CD4-positive, alpha-beta T cell treated with Interleukin-6 at 100 ng/mL for 8 hours (primary cell): ENCODE results near the gene PIPOX.
"Not testable (repeated sequence)": the region's sequence is repeated elsewhere in the genome, so short reads cannot be mapped to it uniquely, and the experiment has no call there.

Source experiments
- DNase-seq: peaks from one replicate; pipeline ENCODE4 v3.0.0-alpha.2; 2020; ENCODE audit warnings: mixed read lengths, low spot score

The PIPOX gene

DNA sequence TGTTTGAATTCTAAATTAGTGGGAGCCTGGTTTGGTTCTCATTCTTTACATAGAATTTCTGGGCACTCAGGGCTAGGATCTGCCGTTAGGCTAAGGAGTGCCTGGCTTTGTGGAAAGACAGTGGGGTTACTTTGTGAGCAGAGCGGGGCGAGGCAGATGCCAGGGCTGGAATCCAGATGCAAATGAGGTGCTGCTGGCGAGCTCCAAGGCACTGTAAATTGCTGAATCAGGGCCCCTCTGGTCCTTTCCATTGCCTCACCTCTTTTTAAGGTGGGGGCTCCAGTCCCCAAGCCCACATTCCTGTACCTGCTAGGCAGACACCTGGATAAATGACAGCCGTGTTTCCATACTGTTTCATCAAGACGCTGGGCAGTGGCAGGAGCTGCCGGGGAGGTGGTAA lies 33.8 kb downstream of the PIPOX start:
- DNase-seq: no peak

DNA sequence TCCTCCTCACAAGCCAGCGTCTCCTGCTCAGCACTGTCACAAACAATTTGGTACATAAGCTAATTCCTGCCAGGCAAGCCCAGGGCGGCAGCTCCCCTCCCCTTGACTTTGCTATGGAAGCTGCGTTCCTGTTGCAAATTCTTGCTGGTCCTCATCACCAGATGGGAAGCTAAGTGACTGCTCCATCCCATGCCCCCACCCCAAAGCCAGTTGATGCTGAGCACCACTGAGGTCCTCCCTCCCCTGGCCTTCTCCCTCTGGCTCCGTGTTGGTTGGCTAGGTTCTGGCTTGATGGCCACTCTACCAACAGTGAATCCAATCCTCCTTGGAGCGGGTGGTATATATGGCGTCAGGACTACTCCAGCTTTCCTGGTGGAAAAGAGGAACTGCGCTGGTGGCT lies 34.4 kb downstream of the PIPOX start:
- DNase-seq: no peak

DNA sequence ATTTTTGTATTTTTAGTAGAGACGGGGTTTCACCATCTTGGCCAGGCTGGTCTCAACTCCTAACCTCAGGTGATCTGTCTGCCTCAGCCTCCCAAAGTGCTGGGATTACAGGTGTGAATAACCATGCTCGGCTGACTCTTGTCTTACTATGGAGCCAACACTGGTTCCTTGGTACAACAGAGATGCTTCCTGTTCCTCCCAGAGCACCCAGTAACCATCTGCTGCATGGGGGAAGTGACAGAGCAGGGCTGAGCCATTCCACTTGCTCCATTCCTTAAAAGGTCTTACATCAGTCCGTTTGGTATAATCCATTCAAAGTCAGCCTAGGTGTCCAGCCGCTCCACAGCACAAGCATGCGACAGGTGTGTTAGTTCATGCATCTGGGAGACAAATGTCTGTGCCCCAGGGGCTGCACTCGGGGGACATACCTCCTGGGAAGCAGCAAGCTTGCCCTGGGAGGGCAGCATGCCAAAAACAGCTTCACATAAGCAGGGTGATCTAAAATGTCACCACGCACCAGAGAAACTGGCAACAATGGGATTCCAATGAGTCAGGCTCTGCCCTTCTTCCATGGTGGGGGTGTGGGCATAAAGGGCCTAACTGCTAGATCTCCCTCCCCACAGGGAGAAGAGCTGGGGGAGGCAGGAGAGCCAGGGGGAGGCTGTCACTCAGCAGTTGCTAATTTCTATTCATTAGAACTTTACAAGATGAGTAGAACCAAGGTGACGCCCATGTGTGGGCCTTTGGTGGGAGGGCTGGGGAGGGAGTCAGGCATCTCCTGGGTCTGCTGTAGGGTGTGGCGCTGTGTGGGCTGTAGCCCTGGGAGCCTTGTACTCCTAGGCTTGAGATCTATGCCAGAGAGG lies 35.5 kb downstream of the PIPOX start:
- no peak for DNase-seq

DNA sequence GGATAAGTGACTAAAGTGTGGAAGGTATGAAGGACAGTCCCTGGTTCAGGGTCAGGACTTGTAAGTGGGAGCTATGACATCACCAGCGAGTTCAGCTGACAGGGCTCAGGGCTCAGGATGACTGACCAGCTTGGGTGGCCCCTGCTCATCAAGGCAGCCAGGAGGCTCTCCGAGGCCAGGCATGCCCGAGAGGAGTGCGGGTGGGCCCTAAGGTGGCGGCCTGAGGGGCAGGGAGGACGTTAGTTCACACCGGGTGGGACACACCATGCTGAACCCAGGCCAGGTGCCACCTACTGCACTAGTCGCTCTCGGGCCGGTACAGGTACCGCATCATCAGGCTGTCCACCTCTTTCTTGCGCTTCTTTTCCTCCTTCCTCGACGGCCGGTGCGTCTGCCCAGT lies 36.5 kb downstream of the PIPOX start:
- DNase-seq: no peak

DNA sequence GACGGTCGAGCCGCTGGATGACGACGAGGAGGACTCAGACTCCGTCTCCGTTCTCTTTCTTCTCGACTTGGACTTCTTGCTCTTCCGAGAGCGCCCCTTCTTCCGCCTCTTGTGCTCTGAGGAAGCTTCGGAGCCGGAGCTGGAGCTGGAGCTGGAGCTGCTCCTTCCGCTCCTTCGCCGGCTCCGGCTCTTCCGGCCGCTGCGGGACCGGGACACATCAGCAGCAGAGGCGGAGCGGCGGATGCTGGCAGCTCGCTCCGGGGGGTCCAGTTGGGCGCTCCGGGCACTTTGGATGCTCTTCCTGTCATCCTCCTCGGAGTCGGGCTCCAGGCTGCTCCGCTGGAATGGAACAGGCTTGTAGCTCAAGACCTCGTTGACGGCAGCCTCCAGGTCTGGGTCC lies 36.9 kb downstream of the PIPOX start:
- no peak for DNase-seq

DNA sequence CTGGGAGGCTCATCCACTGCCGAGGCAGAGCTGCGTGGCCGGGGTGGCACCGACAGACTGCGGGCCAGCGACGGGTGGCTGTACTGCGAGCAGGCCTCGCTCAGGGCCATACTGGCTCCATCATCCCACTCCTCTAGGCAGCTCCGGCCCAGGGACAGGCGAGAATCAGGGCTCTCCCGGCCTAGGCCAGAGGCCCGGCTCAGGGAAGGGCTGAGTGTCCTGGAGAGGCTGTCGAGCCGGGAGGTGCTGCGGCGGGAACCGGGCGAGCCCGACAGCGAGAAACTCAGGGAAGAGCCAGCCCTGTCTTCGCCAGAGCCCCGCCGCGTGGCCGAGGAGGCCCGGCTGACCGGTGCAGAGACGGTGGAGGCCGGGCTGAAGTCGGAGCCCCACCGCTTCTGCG lies 37.4 kb downstream of the PIPOX start:
- DNase-seq: no peak

DNA sequence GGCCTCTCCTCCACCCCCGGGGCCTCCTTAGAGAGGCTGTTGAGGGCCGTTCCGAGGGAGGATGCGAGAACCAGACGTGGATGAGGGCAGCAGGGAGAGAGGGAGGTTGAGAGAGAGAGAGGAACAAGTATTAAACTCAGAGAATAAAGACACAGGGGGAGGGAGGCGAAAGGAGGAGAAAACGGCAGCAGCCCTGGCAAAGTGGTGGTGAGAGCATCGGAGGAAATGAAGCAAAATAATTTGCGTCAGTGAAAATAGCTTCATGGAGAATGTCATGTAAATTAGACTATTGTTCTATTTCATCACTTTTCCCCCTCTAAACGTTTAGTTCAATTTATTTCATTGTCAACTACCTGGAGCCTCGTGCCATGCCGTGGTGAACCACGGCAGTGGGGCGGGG lies 38.0 kb downstream of the PIPOX start:
- DNase-seq: no peak

DNA sequence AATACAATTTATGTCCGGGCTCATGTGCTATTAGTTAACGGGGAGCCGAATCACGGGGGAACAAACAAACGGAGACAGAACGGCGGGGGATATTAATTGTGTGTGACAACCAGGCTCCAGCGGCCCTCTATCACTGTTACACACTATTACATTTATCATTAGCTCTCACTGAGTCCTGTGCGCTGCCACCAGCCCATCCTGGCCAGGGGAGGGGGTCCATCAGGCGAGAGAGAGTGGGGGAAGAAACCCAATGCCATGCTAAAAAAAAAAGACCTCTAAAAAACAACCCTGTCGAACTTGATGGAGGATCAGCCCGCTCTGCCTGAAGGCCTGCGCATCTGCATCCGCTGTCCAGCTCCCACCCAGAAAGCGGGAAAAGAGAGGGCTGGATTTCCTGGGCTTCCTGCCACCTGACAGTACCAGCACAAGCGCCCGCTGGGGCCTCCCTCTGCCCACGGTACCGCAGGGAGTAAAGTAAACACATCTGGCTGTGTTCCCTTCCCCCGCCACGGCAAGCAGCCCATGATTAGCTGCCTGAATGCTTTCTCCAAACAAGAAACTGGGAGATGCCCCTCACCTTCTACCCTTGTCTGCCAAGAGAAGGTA lies 41.7 kb downstream of the PIPOX start:
- DNase-seq: no peak

DNA sequence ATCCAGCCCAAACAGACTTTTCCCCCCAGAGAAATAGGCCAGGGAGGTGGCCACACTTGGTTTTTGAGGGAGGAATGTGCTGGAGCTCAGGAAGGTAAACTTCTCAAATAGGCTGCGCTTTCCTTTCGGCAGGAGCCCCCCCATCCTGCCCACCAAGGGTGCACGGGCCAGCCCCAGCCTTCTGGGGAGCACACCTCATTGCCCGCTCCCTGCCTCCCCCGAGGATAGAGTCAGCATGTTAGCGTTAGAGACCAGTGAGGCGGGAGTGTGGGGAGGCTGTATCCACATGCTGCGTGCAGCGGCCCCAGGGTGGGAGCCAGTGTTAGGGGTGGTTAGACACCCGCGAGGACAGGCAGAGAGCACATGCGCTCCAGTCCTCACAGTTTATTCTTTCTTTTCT lies 42.3 kb downstream of the PIPOX start:
- DNase-seq: no peak

DNA sequence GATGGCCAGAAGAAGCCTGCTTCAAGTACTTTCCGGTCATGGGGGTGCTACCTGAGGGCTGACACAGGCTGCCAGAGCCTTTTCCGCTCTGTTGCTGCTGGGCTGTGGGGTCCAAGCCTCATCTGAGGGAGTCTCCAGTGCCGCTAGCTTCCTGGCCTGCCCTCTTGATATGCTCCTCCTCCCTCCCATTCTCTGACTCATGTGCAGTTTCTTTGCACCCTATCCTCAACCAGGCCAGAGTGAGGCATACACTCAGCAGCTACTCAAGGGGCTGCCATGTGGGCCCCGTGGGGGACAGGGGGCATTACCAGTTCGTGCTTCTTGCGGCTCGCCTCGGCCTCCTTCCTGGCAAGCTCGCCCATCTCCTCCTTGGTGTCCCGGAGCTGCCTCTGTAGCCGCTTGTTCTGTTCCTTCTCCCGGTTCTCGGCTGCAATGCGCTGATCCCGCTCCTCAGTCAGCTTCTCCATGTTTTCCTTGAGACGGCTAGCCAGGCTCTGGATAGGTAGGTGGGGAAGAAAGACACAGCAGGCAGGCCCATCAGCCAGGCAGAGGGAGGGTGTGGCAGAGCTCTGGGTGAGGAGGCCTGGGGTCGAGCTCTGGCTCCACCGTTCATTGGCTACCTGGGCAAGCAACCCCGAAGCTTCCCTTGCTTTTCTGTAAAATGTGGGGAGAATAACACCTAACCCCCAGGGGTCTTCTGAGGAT lies 43.8 kb downstream of the PIPOX start:
- DNase-seq: no peak

DNA sequence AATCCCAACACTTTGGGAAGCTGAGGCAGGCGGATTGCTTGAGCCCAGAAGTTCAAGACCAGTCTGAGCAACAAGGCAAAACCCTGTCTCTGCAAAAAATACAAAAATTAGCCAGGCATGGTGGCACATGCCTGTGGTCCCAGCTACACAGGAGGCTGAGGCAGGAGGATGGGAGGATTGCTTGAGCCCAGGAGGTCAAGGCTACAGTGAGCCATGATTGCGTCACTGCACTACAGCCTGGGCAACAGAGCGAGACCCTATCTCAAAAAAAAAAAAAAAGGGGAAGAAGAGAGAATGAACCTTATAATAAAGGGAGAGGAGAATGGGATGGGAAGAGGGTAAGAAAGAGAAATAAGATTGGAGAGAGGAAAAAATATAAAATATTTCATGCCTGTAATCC lies 45.8 kb downstream of the PIPOX start:
- not testable (repeated sequence) for DNase-seq

DNA sequence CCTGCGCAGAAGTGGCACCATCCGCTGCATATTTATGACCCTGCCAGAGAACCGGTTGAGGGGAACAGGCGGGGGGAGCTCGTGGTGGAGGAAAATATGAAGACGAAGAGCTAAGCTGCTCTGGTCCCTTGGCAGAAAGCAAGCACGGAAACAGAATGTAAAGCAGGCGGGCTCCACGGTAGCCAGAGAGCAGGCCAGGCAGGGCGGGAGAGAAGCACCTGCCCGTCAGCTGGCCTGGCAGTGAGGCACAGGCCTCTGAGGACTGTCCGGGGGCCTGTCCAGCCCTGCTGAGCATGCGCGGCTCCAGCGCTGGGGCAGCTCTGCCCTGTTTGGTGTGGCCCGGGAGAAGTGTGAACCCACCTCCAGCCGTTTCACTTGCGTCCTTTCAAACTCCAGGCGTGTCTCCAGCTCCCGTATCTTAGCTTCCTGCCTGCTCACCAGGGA lies 46.7 kb downstream of the PIPOX start:
- DNase-seq: no peak

DNA sequence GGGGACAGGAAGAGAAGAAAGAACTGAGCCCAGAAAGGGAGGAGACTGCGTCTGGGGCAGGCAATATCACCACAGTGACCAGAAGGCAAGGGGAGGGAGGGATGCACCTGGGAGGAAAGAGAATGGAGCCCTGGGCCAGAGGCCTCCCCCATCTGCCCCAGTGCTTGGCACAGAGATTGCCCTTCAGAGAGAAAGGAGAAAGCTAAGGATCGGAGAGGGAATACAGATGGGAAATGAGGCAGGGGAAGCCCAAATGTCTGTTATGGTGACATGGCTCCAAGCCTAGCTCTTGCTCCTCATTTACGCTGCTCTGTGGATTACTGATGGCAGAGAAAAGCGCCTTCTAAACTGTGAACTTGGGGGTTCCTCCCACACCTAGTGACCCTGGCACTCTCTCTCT lies 47.2 kb downstream of the PIPOX start:
- DNase-seq: no peak

DNA sequence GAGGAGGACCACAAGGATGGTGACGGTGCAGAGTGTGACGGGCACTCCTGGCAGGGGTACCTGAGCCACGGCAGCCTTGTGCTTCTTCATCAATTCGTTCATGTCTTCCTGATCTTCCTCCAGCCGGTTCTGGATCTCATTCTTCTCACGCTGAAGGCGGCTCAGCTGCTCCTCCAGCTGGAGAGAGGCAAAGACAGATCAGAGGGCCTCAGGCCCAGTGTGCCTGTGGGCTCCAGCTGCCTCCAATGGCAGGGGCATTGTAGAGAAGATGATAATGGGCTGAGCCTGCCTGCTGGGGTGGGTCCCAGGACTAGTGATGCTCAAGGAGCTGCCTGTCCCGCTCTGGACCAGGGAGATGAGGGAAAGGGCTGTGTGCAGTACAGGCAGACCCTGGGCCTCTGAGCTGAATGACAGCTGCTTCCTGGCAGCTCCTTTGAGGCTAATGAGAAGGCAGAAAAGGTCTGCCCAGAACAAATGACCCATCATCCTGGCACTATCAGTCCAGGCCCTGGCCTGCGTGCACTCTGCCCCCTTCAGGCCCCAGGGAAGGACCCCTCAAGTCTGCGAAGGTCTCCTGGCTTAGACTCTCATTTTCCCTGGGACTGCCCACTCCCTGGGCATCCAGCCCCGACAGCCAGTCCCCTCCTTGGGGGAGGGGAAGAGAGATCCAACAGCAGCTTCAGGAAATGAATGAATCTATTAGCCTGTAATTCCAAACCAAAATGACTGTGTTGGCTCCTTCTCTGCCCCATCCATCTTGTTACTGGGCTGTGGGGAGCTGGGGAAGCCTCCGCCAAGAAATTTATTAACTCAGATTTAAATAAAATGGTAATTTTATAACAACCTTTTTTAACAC lies 48.0 kb downstream of the PIPOX start:
- no peak for DNase-seq

DNA sequence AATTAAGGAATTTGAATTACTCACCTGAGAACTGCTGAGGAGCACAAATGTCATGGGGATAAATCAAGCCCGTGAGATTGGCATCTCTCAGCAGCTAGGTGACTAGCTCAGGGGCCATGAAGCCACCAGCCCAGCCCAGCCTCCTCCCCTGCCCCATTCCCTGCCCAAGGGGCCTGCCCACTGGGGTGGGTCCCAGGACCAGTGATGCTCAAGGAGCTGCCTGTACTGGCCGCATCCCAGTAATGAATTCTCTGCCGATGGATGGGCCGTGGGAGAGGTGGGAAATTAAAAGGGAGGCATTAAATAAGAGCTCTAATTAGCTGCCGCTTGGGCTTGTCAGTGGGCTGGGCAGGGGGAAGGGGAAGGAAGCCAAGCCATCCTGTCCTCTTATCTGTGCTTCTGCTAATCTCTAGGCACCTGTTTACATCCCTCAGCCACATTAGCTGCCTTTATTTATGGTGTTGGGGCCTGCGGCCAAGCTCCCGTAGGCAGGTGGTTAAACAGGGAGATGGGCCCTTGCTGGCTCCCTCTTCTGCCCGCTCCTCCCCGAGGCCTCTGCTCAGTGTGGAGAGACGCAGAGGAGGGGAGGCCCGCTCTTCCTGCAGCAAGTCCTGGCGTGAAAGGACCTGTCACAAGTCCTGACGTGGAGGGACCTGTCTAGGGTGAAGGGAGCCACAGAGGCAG lies 48.8 kb downstream of the PIPOX start:
- no peak for DNase-seq

DNA sequence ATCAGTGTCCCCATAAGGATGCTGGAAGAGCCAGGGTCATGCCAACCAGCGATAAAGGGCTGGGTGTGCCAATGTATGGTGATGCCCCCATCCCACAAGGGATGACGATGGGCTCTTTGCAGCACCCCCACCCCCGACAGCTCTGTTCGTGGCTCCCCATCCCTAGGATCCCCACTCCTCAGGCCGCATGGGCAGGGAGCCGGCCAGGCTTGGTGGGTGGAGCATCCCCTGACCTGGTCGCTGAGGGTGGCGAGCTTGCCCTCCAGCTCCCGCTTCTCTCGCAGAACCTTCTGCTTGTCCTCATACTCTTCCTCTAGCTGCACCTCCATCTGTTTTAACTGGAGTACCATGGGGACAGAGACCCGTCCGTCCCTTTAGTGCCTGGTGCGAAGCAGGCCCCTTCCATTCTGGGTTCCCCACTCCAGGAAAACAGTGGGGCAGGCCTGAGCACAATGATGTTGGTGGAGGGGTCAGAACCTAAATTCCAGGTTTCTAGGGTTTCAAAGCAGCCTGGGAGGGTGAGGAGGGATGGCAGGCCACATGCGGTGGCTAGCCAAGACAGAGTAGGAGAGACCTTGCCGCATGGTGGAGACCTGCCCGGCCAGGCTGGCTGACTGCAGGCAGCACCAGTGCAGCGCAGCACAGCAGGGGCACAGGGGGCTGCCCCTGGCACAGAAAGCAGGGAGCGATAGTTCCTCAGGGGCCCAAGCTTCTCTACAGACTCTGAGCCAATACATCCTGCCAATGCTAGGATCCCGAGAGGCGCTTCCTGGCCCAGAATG lies 50.3 kb downstream of the PIPOX start:
- DNase-seq: no peak

DNA sequence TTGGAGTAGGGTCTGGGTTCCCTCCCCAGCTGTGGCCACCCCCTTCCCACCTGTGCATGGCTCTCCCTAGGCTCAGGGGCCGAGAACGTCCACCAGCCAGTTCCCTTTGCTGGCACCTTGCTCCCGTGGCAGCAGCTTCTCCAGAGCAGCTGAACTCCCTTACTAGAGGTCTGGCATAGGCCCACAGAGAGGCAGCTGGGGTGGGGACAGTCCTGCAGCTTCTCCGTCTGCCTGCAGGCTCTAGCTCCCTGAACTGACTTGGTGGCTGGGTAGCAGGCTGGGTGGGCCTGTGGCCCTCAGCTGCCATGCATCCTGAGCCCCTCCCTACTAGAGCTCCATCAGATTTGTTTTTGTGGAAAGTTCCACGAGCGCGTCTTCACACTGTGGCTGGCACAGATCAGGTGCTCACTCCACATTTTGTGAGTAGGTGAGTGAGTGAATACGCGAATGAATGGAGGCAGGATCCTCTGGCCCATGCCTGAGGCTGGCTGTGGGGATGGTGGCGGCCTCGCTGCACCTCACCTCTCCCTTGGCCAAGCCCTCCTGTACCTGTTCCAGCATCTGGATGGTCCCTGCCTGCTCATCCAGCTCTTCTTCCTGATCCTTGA lies 51.3 kb downstream of the PIPOX start:
- DNase-seq: no peak

DNA sequence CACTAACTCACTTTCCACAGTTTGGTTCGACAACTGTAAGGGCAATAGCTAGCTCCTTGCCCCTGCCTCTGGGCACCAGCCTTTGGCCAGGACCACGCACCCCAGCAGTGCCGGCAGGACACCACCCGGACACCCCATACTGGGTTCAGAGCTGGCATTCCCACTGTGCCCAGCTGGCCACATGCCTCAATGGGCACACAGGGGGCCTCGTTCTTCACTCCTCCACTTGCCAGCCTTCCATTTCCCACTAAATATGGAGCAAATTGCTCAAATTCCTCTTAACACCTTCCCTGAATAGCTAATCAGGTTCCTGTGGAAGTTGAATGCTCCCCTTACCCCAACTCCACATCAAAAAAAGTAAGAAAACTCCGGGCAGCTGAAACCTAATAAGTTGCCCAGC lies 52.5 kb downstream of the PIPOX start:
- DNase-seq: no peak

DNA sequence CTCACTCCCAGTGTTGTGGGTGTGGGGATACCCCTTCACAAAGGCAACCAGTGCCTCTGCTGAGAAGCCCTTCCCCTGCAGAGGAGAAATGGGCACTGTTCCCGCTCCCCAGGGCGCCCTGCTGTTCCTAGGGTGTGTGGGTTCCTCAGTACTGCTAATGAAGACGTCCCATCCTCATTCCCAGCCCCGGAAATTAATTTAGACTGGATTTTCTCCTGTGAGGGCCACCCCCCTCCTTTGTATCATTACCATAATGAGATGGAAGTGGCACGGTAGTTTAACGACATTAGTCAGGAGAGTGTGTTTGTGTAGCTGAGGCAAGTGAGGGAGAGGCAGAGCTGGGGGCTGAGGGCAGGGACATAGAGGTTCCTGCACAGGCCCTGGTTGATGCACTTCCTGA lies 53.2 kb downstream of the PIPOX start:
- no peak for DNase-seq

DNA sequence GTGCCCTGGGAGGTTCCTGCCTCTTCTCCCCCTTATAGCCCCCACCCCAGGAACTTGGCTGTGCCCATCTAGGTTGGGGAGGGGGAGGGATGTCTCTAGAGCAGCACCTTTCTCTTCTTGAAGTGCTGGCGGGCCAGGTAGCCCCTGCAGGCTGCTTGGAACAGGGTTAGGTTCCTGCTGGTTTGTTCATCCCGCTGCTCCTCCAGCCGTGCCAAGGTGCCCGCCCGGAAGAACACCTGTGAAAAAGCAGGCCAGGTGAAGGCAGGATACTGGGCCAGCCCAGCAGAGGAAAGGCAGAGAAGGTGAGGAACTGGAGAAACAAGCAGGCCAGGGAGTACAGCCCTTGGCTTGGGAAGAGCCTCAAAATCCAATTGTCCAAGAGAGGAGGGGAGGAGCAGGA lies 56.6 kb downstream of the PIPOX start:
- DNase-seq: no peak
